ENCODE measurements around the gene POLRMT. TPM values are rescaled to one million over a fixed set of nuclear protein-coding genes. Genes with fewer than 3 reads are reported as not detected.
A peak's percentile ranks its signal among the peaks of the same experiment; 100 is the strongest.

Gene POLRMT
- total RNA-seq, 4 donors from 2014 or later, result 28.2 to 73.5 (median 51.5) TPM

- H3K27me3 ChIP-seq, result no peaks in the 10 kb centered on the region
- peak; percentile 68 to 83 for DNase-seq (ENCODE audit: low spot score in 2 of 2)
- peak overlapping the region in 3 of 4 donors; percentile 90 to 96 (median 94) for H3K27ac ChIP-seq
- H3K9me3 ChIP-seq, result no peaks in the 10 kb centered on the region
- H3K36me3 ChIP-seq, result no peaks in the 10 kb centered on the region
- WGBS, 2 donors, result 8 to 10% methylated on average over 19 to 24 of the region's 24 CpGs
- TF ChIP-seq POLR2A (IDR thresholded peaks at IDR 0.05), result no peak
- TF ChIP-seq EP300 (IDR thresholded peaks at IDR 0.05), result peak in 1 of 2 donors; percentile 46
- TF ChIP-seq, protein P1, sequence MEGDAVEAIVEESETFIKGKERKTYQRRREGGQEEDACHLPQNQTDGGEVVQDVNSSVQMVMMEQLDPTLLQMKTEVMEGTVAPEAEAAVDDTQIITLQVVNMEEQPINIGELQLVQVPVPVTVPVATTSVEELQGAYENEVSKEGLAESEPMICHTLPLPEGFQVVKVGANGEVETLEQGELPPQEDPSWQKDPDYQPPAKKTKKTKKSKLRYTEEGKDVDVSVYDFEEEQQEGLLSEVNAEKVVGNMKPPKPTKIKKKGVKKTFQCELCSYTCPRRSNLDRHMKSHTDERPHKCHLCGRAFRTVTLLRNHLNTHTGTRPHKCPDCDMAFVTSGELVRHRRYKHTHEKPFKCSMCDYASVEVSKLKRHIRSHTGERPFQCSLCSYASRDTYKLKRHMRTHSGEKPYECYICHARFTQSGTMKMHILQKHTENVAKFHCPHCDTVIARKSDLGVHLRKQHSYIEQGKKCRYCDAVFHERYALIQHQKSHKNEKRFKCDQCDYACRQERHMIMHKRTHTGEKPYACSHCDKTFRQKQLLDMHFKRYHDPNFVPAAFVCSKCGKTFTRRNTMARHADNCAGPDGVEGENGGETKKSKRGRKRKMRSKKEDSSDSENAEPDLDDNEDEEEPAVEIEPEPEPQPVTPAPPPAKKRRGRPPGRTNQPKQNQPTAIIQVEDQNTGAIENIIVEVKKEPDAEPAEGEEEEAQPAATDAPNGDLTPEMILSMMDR (IDR thresholded peaks at IDR 0.05), result peak; percentile 95 to 98 (median 96)
- peaks cover 3 to 43% (median 34%) of the 10 kb centered on the region in 4 donors for H3K4me1 ChIP-seq
- H3K4me3 ChIP-seq, result peak overlapping the region in 2 of 4 donors; percentile 29 to 31
Measured at GRCh38 chr19:664913-665443, 31.6 kb upstream of the POLRMT start.

DNA sequence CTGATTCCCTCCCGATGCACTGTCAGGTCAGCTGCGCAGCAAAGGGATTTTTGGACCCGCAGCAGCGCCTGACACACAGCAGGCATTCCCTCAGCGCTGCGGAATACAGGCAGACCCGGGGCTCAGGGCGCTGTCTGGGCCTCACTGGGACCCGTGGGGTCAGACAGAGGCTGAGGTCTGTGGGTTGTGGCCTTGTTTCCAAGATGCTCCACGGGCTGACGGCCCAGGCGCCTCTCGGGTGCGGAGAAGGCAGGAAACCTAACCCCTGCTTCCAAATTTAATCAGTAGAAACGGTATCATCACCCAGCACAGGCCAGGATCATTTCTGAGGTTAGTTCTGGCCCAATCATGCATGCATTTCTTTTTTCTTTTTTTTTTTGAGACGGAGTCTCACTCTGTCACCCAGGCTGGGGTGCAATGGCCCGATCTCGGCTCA lies 30.4 kb upstream of the POLRMT start:
- peaks cover 0 to 4% (median 0%) of the 10 kb centered on the region in 3 donors for H3K36me3 ChIP-seq
- peak overlapping the region; percentile 90 to 96 (median 95) for H3K27ac ChIP-seq
- TF ChIP-seq, protein P1 (IDR thresholded peaks at IDR 0.05), result no peak
- TF ChIP-seq POLR2A (IDR thresholded peaks at IDR 0.05), result no peak
- TF ChIP-seq EP300 (IDR thresholded peaks at IDR 0.05), result no peak
- 28 to 46% methylated on average over 13 to 18 of the region's 18 CpGs for WGBS, 2 donors
- H3K4me1 ChIP-seq, result peaks cover 3 to 56% (median 47%) of the 10 kb centered on the region in 4 donors
- no peaks in the 10 kb centered on the region for H3K27me3 ChIP-seq
- no peak for DNase-seq (ENCODE audit: low spot score in 2 of 2)
- H3K9me3 ChIP-seq, result no peaks in the 10 kb centered on the region
- H3K4me3 ChIP-seq, result peak overlapping the region; percentile 41 to 100 (median 81)

DNA sequence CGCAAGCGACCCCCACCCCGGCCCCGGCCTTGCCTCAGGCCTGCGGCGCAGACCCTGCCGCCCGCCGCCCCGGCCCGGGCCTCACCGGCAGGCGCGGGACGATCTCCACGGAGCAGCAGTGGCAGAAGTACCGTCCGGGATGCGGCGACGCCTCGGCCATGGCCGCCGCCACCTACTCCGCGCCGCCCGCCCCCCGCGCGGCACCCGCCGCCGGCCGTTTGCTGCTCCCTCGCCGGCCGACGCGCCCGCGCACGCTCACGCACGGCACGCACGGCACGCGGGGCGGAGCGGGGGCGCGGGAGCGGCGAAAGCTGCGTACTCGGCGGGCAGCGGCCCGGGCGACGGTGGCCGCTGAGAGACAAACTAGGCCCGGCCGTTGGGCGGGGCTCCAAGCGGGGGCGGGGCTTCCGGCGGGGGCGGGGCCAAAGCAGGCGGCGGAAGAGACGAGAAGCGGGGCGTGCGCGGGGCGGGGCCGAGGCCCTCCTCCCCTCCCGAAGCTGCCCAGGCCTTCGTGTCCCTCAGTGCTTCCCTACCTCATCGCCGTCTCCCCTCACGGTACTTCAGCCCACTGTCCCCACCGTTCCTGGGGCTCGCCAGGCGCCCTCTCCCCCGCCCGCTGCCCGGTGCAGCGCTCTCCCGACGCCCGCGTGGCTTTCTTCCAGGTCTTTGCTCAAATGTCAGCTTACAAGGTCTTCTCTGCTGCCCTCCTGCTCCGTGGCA lies 29.8 kb upstream of the POLRMT start, which contains the start of gene RNF126:
TSS of gene RNF126 (minus strand) at position 253 of the 720 bp plus-strand sequence. CDS start at position 160, 93 bp downstream.
- 1 to 5% methylated on average over 14 to 35 of the region's 97 CpGs for WGBS, 2 donors
- TF ChIP-seq POLR2A (IDR thresholded peaks at IDR 0.05), result peak; percentile 29 to 74
- TF ChIP-seq, protein P1 (IDR thresholded peaks at IDR 0.05), result peak in 2 of 5 experiments; percentile 18 to 48
- peak in 1 of 2 donors; percentile 75 for TF ChIP-seq EP300 (IDR thresholded peaks at IDR 0.05)
- DNase-seq (ENCODE audit: low spot score in 2 of 2), result peak; percentile 94 to 96
- Histone ChIP-seq H3K4me1 (peaks cover 3 to 62% (median 53%) of the 10 kb centered on the region in 4 donors), H3K9me3 (no peaks in the 10 kb centered on the region), H3K4me3 (peak within 1 kb of the TSS; percentile 77 to 100 (median 98)), H3K36me3 (peaks cover 0 to 10% (median 0%) of the 10 kb centered on the region in 3 donors), H3K27ac (peak within 1 kb of the TSS; percentile 90 to 96 (median 95)), H3K27me3 (no peaks in the 10 kb centered on the region)

DNA sequence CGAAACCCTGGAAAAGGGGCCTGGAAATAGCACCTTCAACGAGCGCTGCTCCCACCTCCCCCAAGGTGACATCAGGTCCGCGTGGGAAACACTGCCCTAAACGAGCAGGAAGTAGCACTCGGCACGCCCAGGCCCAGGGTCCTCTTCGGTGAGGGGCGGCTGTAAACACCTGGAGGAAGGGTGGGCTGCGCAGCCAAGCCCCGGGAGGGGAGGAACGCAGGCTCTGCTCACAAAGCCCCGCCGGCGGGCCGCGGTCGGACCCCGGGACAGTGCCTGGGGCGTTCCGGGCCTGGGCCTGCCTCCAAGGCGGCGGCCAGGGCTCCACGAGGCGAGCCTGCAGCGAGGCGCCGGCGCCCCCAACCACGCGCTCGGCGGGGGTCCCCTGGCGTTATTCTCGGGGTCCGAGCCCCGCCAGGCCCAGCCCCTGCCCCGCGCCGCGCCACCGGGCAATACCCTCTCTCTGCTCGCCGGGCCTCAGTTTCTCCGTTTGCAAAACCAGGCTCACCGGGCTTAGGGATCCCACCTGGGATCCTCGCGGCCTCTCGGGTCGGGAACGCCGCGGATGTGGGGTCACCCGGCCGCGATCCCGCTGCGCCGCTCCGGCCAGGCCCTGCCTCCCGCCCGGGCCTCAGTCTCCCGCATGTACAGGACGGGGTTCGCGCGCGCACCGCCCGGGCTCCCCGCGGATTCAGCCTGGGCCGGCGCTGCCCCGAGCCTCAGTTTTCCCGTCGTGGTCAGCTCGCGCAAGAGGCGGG lies 29.0 kb upstream of the POLRMT start:
- Histone ChIP-seq H3K4me1 (peaks cover 3 to 69% (median 60%) of the 10 kb centered on the region in 4 donors), H3K9me3 (no peaks in the 10 kb centered on the region), H3K27ac (peak overlapping the region; percentile 78 to 96 (median 91)), H3K36me3 (peaks cover 0 to 17% (median 0%) of the 10 kb centered on the region in 3 donors), H3K4me3 (peak overlapping the region; percentile 77 to 100 (median 98)), H3K27me3 (no peaks in the 10 kb centered on the region)
- 1 to 2% methylated on average over 32 to 43 of the region's 81 CpGs for WGBS, 2 donors
- no peak for TF ChIP-seq EP300 (IDR thresholded peaks at IDR 0.05)
- no peak for TF ChIP-seq POLR2A (IDR thresholded peaks at IDR 0.05)
- TF ChIP-seq, protein P1 (IDR thresholded peaks at IDR 0.05), result no peak
- no peak for DNase-seq (ENCODE audit: low spot score in 2 of 2)
